K562 (cell line): ENCODE measurements around the gene SVOP. TPM values are rescaled to one million over a fixed set of nuclear protein-coding genes. Genes with fewer than 3 reads are reported as not detected.
A peak's percentile ranks its signal among the peaks of the same experiment; 100 is the strongest.

ENCODE experiments used
- BCL6 ChIP-seq: fragments of 250-450 bp; sonication (Bioruptor Pico); IDR thresholded peaks from 2 replicates; pipeline ENCODE4 v1.4.0; 2020
- CBFB ChIP-seq: sonication (generic); formaldehyde crosslinking; IDR thresholded peaks from 2 replicates; pipeline ENCODE4 v1.4.0; 2020; ENCODE audit warnings: mild to moderate bottlenecking, missing genetic modification reagents
- CBX1 ChIP-seq: sonication (generic); IDR thresholded peaks from 2 replicates; pipeline ENCODE4 v1.6.1; 2016; ENCODE audit warnings: antibody characterized with exemption, low read depth, mild to moderate bottlenecking
- E2F4 ChIP-seq: sonication (generic); formaldehyde crosslinking; IDR thresholded peaks from 2 replicates; pipeline ENCODE4 v1.8.0; 2022; ENCODE audit warnings: mild to moderate bottlenecking, low read depth, missing genetic modification reagents
- EP300 ChIP-seq: IDR thresholded peaks from 2 replicates; pipeline ENCODE4 v1.6.1; 2012; ENCODE audit warnings: low read length, improper control_type of control experiment
- ETV1 ChIP-seq: fragments of 450-650 bp; conservative IDR thresholded peaks from 2 replicates; pipeline ENCODE4 v1.6.1; 2016; ENCODE audit warnings: missing genetic modification characterization, control low read depth, low read depth, missing compliant biosample characterization
- ETV5 ChIP-seq: sonication (generic); formaldehyde crosslinking; IDR thresholded peaks from 2 replicates; pipeline ENCODE4 v1.4.0; 2020; ENCODE audit warnings: low read depth, mild to moderate bottlenecking, missing genetic modification reagents
- FOXO4 ChIP-seq: fragments of 450-650 bp; formaldehyde crosslinking; IDR thresholded peaks from 2 replicates; pipeline ENCODE4 v1.4.0; 2020; ENCODE audit warnings: mild to moderate bottlenecking, moderate library complexity
- HDAC1 ChIP-seq, 2 experiments: fragments of 450-650 bp; IDR thresholded peaks; 2 replicates each; pipeline ENCODE4 v1.6.1; 2016 to 2017; ENCODE audit warnings: inconsistent platforms in 1 of 2, mild to moderate bottlenecking in 1 of 2, moderate library complexity in 1 of 2
- KDM1A ChIP-seq, 2 experiments: fragments of 450-650 bp; IDR thresholded peaks; 2 replicates each; pipeline ENCODE4 v1.6.1; 2016; ENCODE audit warnings: mild to moderate bottlenecking in 2 of 2
- TCF7L2 ChIP-seq: fragments of 150-350 bp; IDR thresholded peaks from 2 replicates; pipeline ENCODE4 v1.6.1; 2016; ENCODE audit warnings: low read depth, mild to moderate bottlenecking, low read length, moderate library complexity
- XRCC4 ChIP-seq: IDR thresholded peaks from one replicate; pipeline ENCODE4 v1.6.1; 2011; ENCODE audit not compliant: insufficient read depth, insufficient read length; ENCODE audit errors: extremely low read depth
- YBX1 ChIP-seq: fragments of 450-650 bp; IDR thresholded peaks from 2 replicates; pipeline ENCODE4 v1.7.1; 2016; ENCODE audit warnings: mild to moderate bottlenecking
- ZEB2 ChIP-seq: fragments of 450-650 bp; IDR thresholded peaks from 2 replicates; pipeline ENCODE4 v1.6.1; 2016
- ZNF197 ChIP-seq: fragments of 200-800 bp; sonication (Bioruptor generic); IDR thresholded peaks from 2 replicates; pipeline ENCODE4 v1.6.1; 2016; ENCODE audit warnings: low read depth, missing genetic modification characterization, missing compliant biosample characterization
- ZNF224 ChIP-seq: sonication (generic); formaldehyde crosslinking; IDR thresholded peaks from 2 replicates; pipeline ENCODE4 v1.8.0; 2022; ENCODE audit warnings: mild to moderate bottlenecking, missing genetic modification reagents
- ZNF239 ChIP-seq: fragments of 250-450 bp; sonication (Bioruptor Pico); IDR thresholded peaks from 2 replicates; pipeline ENCODE4 v1.4.0; 2020; ENCODE audit warnings: mild to moderate bottlenecking
- ZNF253 ChIP-seq: fragments of 250-450 bp; sonication (Bioruptor Pico); conservative IDR thresholded peaks from 2 replicates; pipeline ENCODE4 v1.6.1; 2021; ENCODE audit warnings: mild to moderate bottlenecking
- ZNF696 ChIP-seq: fragments of 250-450 bp; sonication (Bioruptor Pico); conservative IDR thresholded peaks from 2 replicates; pipeline ENCODE4 v1.4.0; 2020; ENCODE audit warnings: mild to moderate bottlenecking, moderate library complexity
- ZNF780A ChIP-seq: fragments of 250-450 bp; sonication (Bioruptor Pico); IDR thresholded peaks from 2 replicates; pipeline ENCODE4 v1.5.0; 2021; ENCODE audit warnings: mild to moderate bottlenecking
- polyA plus RNA-seq, 8 experiments: library from polyadenylated mRNA; depleted of rRNA in 4 of 8; stranded (reverse) in 5 of 8; unstranded in 3 of 8; fragments of >200 nt; fragmentation: Nextera tagmentation in 2 of 8; fragmentation: Illumina TruSeq in 1 of 8; extraction: Ambion mirVana in 2 of 8; extraction: Trizol in 1 of 8; gene quantifications; 2 replicates each; pipeline versions ENCODE4 v1.2.1 to v1.2.3, GENCODE V29; 2011 to 2014; ENCODE audit warnings: inconsistent platforms in 1 of 8, missing spikeins in 1 of 8
- total RNA-seq, 7 experiments: library from RNA; depleted of rRNA in 6 of 7; stranded (reverse); fragments of >200 nt in 6 of 7; fragmentation: Illumina TruSeq in 2 of 7; extraction: Trizol in 2 of 7; gene quantifications; 2 replicates each; pipeline versions ENCODE4 v1.2.1 to v1.2.3, GENCODE V29; 2011 to 2021; ENCODE audit warnings: low replicate concordance in 1 of 7
- TF ChIP-seq, protein P1 (sequence below): IDR thresholded peaks from 2 replicates; pipeline ENCODE4 v1.6.1; 2012; ENCODE audit warnings: low read depth, low read length, improper control_type of control experiment, borderline replicate concordance
- TF ChIP-seq, protein P2 (sequence below): fragments of 450-650 bp; IDR thresholded peaks from 2 replicates; pipeline ENCODE4 v1.6.1; 2016; ENCODE audit warnings: antibody characterized with exemption

Gene SVOP
- total and polyA plus RNA-seq, 9 of the 15 experiments (the other 6 are each of a cell fraction or from before 2014, with no cell fraction given): 0.01 to 0.09 (median 0.06) TPM; not detected in 1

GRCh38 chr12:108981835-108982234 lies 39.0 kb downstream of the SVOP start (continued):
- TF ChIP-seq XRCC4: no peak
- no peak for TF ChIP-seq ZNF239 (CRISPR knock-in tag)
- 0 out of 2 replicates have a peak, but pooled peaks have one; percentile 18 for TF ChIP-seq E2F4
- TF ChIP-seq ZNF197 (CRISPR knock-in tag): no peak
- no peak for TF ChIP-seq BCL6 (CRISPR knock-in tag)
- no peak for TF ChIP-seq ETV1 (tag)
- TF ChIP-seq ZNF253 (CRISPR knock-in tag): no peak
- no peak for TF ChIP-seq ZNF780A (CRISPR knock-in tag)
- TF ChIP-seq TCF7L2: no peak
- no peak for TF ChIP-seq ZNF696 (CRISPR knock-in tag)
- TF ChIP-seq HDAC1 (IDR thresholded peaks at IDR 0.05): peak in 1 of 2 experiments; percentile 17; a peak in 1 of 4 replicates
- TF ChIP-seq KDM1A (IDR thresholded peaks at IDR 0.05): 0 out of 4 replicates have a peak, but pooled peaks of 1 of the 2 experiments have one; percentile 31
- TF ChIP-seq, protein P1, sequence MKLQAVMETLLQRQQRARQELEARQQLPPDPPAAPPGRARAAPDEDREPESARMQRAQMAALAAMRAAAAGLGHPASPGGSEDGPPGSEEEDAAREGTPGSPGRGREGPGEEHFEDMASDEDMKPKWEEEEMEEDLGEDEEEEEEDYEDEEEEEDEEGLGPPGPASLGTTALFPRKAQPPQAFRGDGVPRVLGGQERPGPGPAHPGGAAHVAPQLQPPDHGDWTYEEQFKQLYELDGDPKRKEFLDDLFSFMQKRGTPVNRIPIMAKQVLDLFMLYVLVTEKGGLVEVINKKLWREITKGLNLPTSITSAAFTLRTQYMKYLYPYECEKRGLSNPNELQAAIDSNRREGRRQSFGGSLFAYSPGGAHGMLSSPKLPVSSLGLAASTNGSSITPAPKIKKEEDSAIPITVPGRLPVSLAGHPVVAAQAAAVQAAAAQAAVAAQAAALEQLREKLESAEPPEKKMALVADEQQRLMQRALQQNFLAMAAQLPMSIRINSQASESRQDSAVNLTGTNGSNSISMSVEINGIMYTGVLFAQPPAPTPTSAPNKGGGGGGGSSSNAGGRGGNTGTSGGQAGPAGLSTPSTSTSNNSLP: no peak
- TF ChIP-seq, protein P2, sequence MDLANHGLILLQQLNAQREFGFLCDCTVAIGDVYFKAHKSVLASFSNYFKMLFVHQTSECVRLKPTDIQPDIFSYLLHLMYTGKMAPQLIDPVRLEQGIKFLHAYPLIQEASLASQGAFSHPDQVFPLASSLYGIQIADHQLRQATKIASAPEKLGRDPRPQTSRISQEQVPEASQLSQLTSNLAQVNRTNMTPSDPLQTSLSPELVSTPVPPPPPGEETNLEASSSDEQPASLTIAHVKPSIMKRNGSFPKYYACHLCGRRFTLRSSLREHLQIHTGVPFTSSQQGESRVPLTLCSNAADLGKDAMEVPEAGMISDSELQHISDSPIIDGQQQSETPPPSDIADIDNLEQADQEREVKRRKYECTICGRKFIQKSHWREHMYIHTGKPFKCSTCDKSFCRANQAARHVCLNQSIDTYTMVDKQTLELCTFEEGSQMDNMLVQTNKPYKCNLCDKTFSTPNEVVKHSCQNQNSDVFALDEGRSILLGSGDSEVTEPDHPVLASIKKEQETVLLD: peak; percentile 47; the same call in 1 of the 2 replicates
- no peak for TF ChIP-seq CBFB (CRISPR knock-in tag)
- TF ChIP-seq ZEB2: no peak
- 0 out of 2 replicates have a peak, but pooled peaks have one; percentile 59 for TF ChIP-seq YBX1
- no peak for TF ChIP-seq FOXO4
- no peak for TF ChIP-seq CBX1
- TF ChIP-seq ZNF224 (CRISPR knock-in tag): no peak
- no peak for TF ChIP-seq EP300
- no peak for TF ChIP-seq ETV5 (CRISPR knock-in tag)
